GM12878 (cell line): ENCODE data around the gene RUNX3. TPM values are rescaled to one million over a fixed set of nuclear protein-coding genes. Genes with fewer than 3 reads are reported as not detected.

Experiments
- ATF2 ChIP-seq: IDR thresholded peaks from 2 replicates; pipeline ENCODE4 v1.6.1; 2012; ENCODE audit warnings: low read length, inconsistent platforms
- ATF7 ChIP-seq: fragments of 450-650 bp; IDR thresholded peaks from 2 replicates; pipeline ENCODE4 v1.6.1; 2016; ENCODE audit warnings: low read depth, mild to moderate bottlenecking
- CBFB ChIP-seq: IDR thresholded peaks from 2 replicates; pipeline ENCODE4 v1.6.1; 2016; ENCODE audit warnings: antibody characterized with exemption, low read depth
- CREB1 ChIP-seq: IDR thresholded peaks from 2 replicates; pipeline ENCODE4 v1.6.1; 2012; ENCODE audit warnings: low read depth, mild to moderate bottlenecking, inconsistent platforms
- ETV6 ChIP-seq, 2 experiments: fragments of 450-650 bp in 1 of 2; IDR thresholded peaks in 1 of 2; conservative IDR thresholded peaks in 1 of 2; 2 replicates each; pipeline ENCODE4 v1.6.1; 2014; ENCODE audit warnings: antibody characterized with exemption in 1 of 2, borderline replicate concordance in 1 of 2, low read depth in 1 of 2, mild to moderate bottlenecking in 1 of 2, moderate library complexity in 1 of 2
- HCFC1 ChIP-seq: fragments of 150-350 bp; IDR thresholded peaks from 2 replicates; pipeline ENCODE4 v1.6.1; 2014; ENCODE audit warnings: low read length
- HDGF ChIP-seq: fragments of 450-650 bp; IDR thresholded peaks from 2 replicates; pipeline ENCODE4 v1.6.1; 2016; ENCODE audit warnings: antibody characterized with exemption
- JUND ChIP-seq: IDR thresholded peaks from 2 replicates; pipeline ENCODE4 v1.6.1; 2012; ENCODE audit warnings: low read depth, mild to moderate bottlenecking, low read length, improper control_type of control experiment, moderate library complexity
- KAT2A ChIP-seq: conservative IDR thresholded peaks from 2 replicates; pipeline ENCODE4 v1.6.1; 2011; ENCODE audit warnings: low read depth, low read length; ENCODE audit not compliant: control insufficient read depth
- MAX ChIP-seq: IDR thresholded peaks from 2 replicates; pipeline ENCODE4 v1.6.1; 2012; ENCODE audit warnings: low read depth, low read length, improper control_type of control experiment
- MTA2 ChIP-seq: fragments of 450-650 bp; IDR thresholded peaks from 2 replicates; pipeline ENCODE4 v1.6.1; 2016; ENCODE audit warnings: low read depth, mild to moderate bottlenecking, moderate library complexity
- NFYB ChIP-seq: IDR thresholded peaks from 2 replicates; pipeline ENCODE4 v1.6.1; 2011; ENCODE audit warnings: low read depth, mild to moderate bottlenecking, low read length, improper control_type of control experiment, moderate library complexity; ENCODE audit not compliant: insufficient read depth
- NR2F1 ChIP-seq: fragments of 450-650 bp; conservative IDR thresholded peaks from 2 replicates; pipeline ENCODE4 v1.6.1; 2017; ENCODE audit warnings: mild to moderate bottlenecking
- PAX5 ChIP-seq: IDR thresholded peaks from 2 replicates; pipeline ENCODE4 v1.6.1; 2011; ENCODE audit warnings: low read depth, low read length, borderline replicate concordance
- PKNOX1 ChIP-seq: fragments of 450-650 bp; IDR thresholded peaks from 2 replicates; pipeline ENCODE4 v1.6.1; 2016; ENCODE audit warnings: mild to moderate bottlenecking
- POLR2A ChIP-seq: IDR thresholded peaks from 2 replicates; pipeline ENCODE4 v1.6.1; 2011; ENCODE audit warnings: low read depth, mild to moderate bottlenecking, low read length
- SMAD1 ChIP-seq: fragments of 450-650 bp; IDR thresholded peaks from 2 replicates; pipeline ENCODE4 v1.6.1; 2018; ENCODE audit warnings: mild to moderate bottlenecking, low read depth; ENCODE audit not compliant: partially characterized antibody
- SREBF2 ChIP-seq: IDR thresholded peaks from 2 replicates; pipeline ENCODE4 v1.6.1; 2012; ENCODE audit warnings: mild to moderate bottlenecking, low read length
- TCF3 ChIP-seq: IDR thresholded peaks from 2 replicates; pipeline ENCODE4 v1.6.1; 2012; ENCODE audit warnings: low read depth, mild to moderate bottlenecking, low read length, borderline replicate concordance; ENCODE audit not compliant: insufficient read depth
- TCF7 ChIP-seq: IDR thresholded peaks from 2 replicates; pipeline ENCODE4 v1.6.1; 2014; ENCODE audit warnings: antibody characterized with exemption, borderline replicate concordance
- ZBTB33 ChIP-seq: fragments of 450-650 bp; IDR thresholded peaks from 2 replicates; pipeline ENCODE4 v1.6.1; 2017; ENCODE audit warnings: mild to moderate bottlenecking
- ZNF24 ChIP-seq: fragments of 450-650 bp; IDR thresholded peaks from 2 replicates; pipeline ENCODE4 v1.6.1; 2017; ENCODE audit warnings: antibody characterized with exemption, mild to moderate bottlenecking
- ZSCAN29 ChIP-seq: fragments of 450-650 bp; IDR thresholded peaks from 2 replicates; pipeline ENCODE4 v1.6.1; 2017; ENCODE audit warnings: mild to moderate bottlenecking, moderate library complexity
- polyA plus RNA-seq, 11 experiments: library from polyadenylated mRNA; depleted of rRNA in 4 of 11; unstranded in 6 of 11; stranded (reverse) in 5 of 11; fragments of >200 nt; fragmentation: Nextera tagmentation in 4 of 11; fragmentation: Illumina TruSeq in 1 of 11; extraction: Ambion mirVana in 4 of 11; extraction: Trizol in 1 of 11; gene quantifications; 1 replicate in 1 of 11; 2 replicates in 10 of 11; pipeline versions ENCODE4 v1.2.1 to v1.2.3, GENCODE V29; 2011 to 2016; ENCODE audit warnings: inconsistent platforms in 2 of 11, missing spikeins in 2 of 11, low read depth in 1 of 11
- total RNA-seq, 4 experiments: library from RNA; depleted of rRNA in 3 of 4; stranded (reverse); fragments of >200 nt in 3 of 4; fragmentation: Illumina TruSeq in 1 of 4; extraction: Trizol in 1 of 4; gene quantifications; 2 replicates each; pipeline versions ENCODE4 v1.2.1 to v1.2.3, GENCODE V29; 2013 to 2021
- TF ChIP-seq, protein P1 (sequence below): IDR thresholded peaks from 2 replicates; pipeline ENCODE4 v1.6.1; 2012; ENCODE audit warnings: low read depth, low read length, improper control_type of control experiment
- TF ChIP-seq, protein P2 (sequence below), 3 experiments: IDR thresholded peaks in 2 of 3; conservative IDR thresholded peaks in 1 of 3; 2 replicates each; pipeline ENCODE4 v1.5.1; 2011; ENCODE audit warnings: low read depth in 3 of 3, low read length in 3 of 3, mild to moderate bottlenecking in 3 of 3, control low read depth in 2 of 3, moderate library complexity in 2 of 3, inconsistent platforms in 1 of 3, mixed read lengths in 1 of 3; ENCODE audit not compliant: control insufficient read depth in 2 of 3, insufficient read depth in 1 of 3; ENCODE audit errors: extremely low read depth in 1 of 3

Gene RUNX3
- total and polyA plus RNA-seq, 10 of the 15 experiments (the other 5 are each of a cell fraction or from before 2014, with no cell fraction given), result 19.0 to 151 (median 31.4) TPM

- TF ChIP-seq PKNOX1, result peak; percentile 32; the same call in 1 of the 2 replicates
- no peak for TF ChIP-seq ZBTB33
- TF ChIP-seq HCFC1, result no peak
- no peak; the same call in 1 of the 2 replicates for TF ChIP-seq POLR2A
- no peak for TF ChIP-seq TCF3
- TF ChIP-seq, protein P1, sequence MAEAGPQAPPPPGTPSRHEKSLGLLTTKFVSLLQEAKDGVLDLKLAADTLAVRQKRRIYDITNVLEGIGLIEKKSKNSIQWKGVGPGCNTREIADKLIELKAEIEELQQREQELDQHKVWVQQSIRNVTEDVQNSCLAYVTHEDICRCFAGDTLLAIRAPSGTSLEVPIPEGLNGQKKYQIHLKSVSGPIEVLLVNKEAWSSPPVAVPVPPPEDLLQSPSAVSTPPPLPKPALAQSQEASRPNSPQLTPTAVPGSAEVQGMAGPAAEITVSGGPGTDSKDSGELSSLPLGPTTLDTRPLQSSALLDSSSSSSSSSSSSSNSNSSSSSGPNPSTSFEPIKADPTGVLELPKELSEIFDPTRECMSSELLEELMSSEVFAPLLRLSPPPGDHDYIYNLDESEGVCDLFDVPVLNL, result no peak
- peak; percentile 45; the same call in 1 of the 2 replicates for TF ChIP-seq ATF2
- TF ChIP-seq ATF7, result no peak
- no peak for TF ChIP-seq PAX5
- TF ChIP-seq ZNF24, result no peak
- no peak for TF ChIP-seq KAT2A
- TF ChIP-seq JUND, result no peak
- no peak for TF ChIP-seq MAX
- no peak for TF ChIP-seq HDGF
- no peak for TF ChIP-seq SMAD1
- no peak for TF ChIP-seq SREBF2
- no peak for TF ChIP-seq MTA2
- no peak for TF ChIP-seq NFYB
- peak; percentile 71; the same call in 1 of the 2 replicates for TF ChIP-seq CREB1
- TF ChIP-seq ETV6 (conservative IDR thresholded peaks at IDR 0.05 in 1 of 2, IDR thresholded peaks at IDR 0.05 in 1 of 2; ENCODE audit: borderline replicate concordance in 1 of 2, low read depth in 1 of 2), result peak in 1 of 2 experiments; percentile 92; a peak in 2 of 4 replicates
- TF ChIP-seq, protein P2, sequence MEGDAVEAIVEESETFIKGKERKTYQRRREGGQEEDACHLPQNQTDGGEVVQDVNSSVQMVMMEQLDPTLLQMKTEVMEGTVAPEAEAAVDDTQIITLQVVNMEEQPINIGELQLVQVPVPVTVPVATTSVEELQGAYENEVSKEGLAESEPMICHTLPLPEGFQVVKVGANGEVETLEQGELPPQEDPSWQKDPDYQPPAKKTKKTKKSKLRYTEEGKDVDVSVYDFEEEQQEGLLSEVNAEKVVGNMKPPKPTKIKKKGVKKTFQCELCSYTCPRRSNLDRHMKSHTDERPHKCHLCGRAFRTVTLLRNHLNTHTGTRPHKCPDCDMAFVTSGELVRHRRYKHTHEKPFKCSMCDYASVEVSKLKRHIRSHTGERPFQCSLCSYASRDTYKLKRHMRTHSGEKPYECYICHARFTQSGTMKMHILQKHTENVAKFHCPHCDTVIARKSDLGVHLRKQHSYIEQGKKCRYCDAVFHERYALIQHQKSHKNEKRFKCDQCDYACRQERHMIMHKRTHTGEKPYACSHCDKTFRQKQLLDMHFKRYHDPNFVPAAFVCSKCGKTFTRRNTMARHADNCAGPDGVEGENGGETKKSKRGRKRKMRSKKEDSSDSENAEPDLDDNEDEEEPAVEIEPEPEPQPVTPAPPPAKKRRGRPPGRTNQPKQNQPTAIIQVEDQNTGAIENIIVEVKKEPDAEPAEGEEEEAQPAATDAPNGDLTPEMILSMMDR (IDR thresholded peaks at IDR 0.05 in 2 of 3, conservative IDR thresholded peaks at IDR 0.05 in 1 of 3; ENCODE audit: control insufficient read depth in 2 of 3, extremely low read depth in 1 of 3, insufficient read depth in 1 of 3, low read depth in 3 of 3, low read length in 3 of 3), result no peak
- no peak for TF ChIP-seq ZSCAN29
- no peak for TF ChIP-seq TCF7
- 0 out of 2 replicates have a peak, but pooled peaks have one; percentile 24 for TF ChIP-seq CBFB
- TF ChIP-seq NR2F1, result no peak
Observed at GRCh38 chr1:24955161-24955560, 25.1 kb upstream of the RUNX3 start (continued).
